Ovary (tissue), 3 donors: Measurements from ENCODE around the gene VGLL4.

ENCODE experiments used
- CTCF ChIP-seq, 3 donors: fragments of 450-650 bp in 2 of 3; fragments of 200-600 bp in 1 of 3; IDR thresholded peaks; one replicate each; pipeline versions ENCODE4 v1.5.1 to v1.8.0; 2016 to 2022; ENCODE audit warnings: antibody characterized with exemption in 3 of 3, mild to moderate bottlenecking in 1 of 3
- POLR2A ChIP-seq: fragments of 450-650 bp; IDR thresholded peaks from one replicate; pipeline ENCODE4 v1.6.1; 2017; ENCODE audit warnings: antibody characterized with exemption, mild to moderate bottlenecking, moderate library complexity
- donor health status: DM: no; HTN: no; CAD: no.

DNA sequence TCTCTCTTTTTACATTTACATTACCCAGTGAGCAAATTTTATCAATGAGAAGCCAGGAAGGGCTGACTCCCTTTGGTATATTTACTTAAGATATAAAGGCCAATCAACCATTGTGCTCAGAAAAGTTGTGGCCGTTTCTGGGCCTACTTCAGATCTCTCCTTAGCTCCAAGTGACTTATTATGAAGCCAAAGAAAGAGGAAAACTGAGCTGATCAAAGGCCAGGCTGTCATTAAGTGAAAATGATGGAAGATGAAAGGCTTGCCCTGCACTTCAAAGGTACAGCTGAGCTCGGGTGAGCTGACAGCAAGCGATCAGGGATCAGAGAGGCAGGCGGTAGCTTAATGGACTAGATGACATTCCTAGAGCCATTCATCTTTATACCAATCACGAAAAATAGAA lies 24.8 kb downstream of the VGLL4 start:
- TF ChIP-seq CTCF (IDR thresholded peaks at IDR 0.05) (no peak), POLR2A (no peak)
